Measurements from ENCODE around the gene LMX1B.

LMX1B gene

GRCh38 chr9:126619361-126620135 is 5.8 kb downstream of the LMX1B start:
- no peak for DNase-seq

- no peak for DNase-seq
Observed at GRCh38 chr9:126620478-126620877, 6.8 kb downstream of the LMX1B start.

GRCh38 chr9:126621061-126621918 is 7.6 kb downstream of the LMX1B start:
- DNase-seq, result no peak

- DNase-seq, result no peak
Observed at GRCh38 chr9:126621919-126622735, 8.4 kb downstream of the LMX1B start.

- DNase-seq, result no peak
Observed at GRCh38 chr9:126623314-126623666, 9.6 kb downstream of the LMX1B start.

GRCh38 chr9:126623667-126624478 is 10.1 kb downstream of the LMX1B start:
- no peak for DNase-seq

- no peak for DNase-seq
Observed at GRCh38 chr9:126624479-126624826, 10.7 kb downstream of the LMX1B start.

- no peak for DNase-seq
Observed at GRCh38 chr9:126624912-126625311, 11.2 kb downstream of the LMX1B start.

GRCh38 chr9:126625329-126626126 is 11.8 kb downstream of the LMX1B start:
- DNase-seq, result no peak

GRCh38 chr9:126626127-126626925 is 12.6 kb downstream of the LMX1B start:
- no peak for DNase-seq

- no peak for DNase-seq
Observed at GRCh38 chr9:126626926-126627233, 13.2 kb downstream of the LMX1B start.

- no peak for DNase-seq
Observed at GRCh38 chr9:126628146-126628545, 14.4 kb downstream of the LMX1B start.

GRCh38 chr9:126628969-126629674 is 15.4 kb downstream of the LMX1B start:
- DNase-seq, result no peak

GRCh38 chr9:126630458-126631237 is 16.9 kb downstream of the LMX1B start:
- no peak for DNase-seq

- no peak for DNase-seq
Observed at GRCh38 chr9:126631254-126631653, 17.5 kb downstream of the LMX1B start.

GRCh38 chr9:126633881-126634558 is 20.3 kb downstream of the LMX1B start:
- no peak for DNase-seq

GRCh38 chr9:126635061-126635460 is 21.3 kb downstream of the LMX1B start:
- DNase-seq, result no peak

GRCh38 chr9:126635661-126636439 is 22.1 kb downstream of the LMX1B start:
- no peak for DNase-seq
